Stimulated activated CD4-positive, alpha-beta T cell treated with anti-CD3 and anti-CD28 coated beads, Interleukin-4, amount 100 ng/mL, for 48 hours (primary cell): ENCODE results near the gene ZBTB45.
"Not testable (repeated sequence)": the region's sequence is repeated elsewhere in the genome, so short reads cannot be mapped to it uniquely, and the experiment has no call there.

Experiments
- DNase-seq, 2 donors: peaks; one replicate each; pipeline ENCODE4 v3.0.0-alpha.2; 2020; ENCODE audit warnings: low read depth in 2 of 2

The ZBTB45 gene

DNA sequence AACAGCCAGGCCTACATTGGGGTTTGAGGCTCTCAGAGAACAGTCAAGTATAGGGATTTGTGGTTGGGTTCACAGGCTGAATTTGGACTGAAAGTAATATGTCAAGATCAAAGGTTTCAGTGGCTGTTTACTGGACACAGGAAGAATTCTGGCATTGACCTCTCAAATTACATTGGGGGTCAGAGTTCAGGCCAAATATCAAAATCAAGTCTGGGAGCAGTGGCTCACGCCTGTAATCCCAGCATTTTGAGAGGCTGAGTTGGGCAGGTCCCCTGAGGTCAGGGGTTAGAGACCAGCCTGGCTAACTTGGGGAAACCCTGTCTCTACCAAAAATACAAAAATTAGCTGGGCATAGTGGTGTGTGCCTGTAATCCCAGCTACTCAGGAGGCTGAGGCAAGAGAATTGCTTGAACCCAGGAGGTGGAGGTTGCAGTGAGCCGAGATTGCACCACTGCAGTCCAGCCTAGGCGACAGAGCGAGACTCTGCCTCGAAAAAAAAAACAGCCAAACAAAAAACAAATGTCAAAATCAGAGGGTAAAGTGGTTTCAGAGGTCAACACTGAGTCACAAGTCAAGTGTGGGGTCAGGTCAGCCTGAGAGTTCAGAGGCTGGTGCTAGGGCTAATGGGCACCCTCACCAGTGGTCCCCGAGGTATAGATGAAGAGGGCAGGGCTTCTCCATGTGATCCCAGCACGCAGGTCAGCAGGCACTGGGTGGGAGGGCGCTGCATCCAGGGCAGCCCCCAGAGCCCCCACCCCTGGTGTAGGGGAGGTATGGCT, 9.3 kb downstream of the ZBTB45 start:
- no peak for DNase-seq

GRCh38 chr19:58509731-58510083, 9.9 kb downstream of the ZBTB45 start:
- no peak for DNase-seq

GRCh38 chr19:58507602-58508223, 11.9 kb downstream of the ZBTB45 start:
- not testable (repeated sequence) for DNase-seq

DNA sequence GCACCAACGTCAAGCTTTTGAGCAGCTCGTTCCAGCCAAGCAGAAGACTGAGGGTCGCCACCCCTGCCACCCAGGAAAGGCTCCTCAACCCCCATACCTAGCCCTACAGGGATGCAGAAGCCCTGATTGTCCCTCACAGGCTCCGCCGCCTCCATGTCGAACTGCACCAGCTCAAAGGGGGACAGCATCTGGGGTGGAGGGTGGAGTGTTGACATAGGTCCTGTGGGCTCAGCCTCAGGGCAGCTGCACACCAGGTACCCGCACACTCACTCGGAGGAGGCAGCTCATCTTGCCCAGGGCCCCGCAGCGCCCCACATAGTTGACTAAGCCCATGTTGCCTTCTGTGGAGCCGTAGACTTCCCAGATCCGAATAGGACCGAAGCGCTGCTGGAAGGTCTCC, 19.4 kb downstream of the ZBTB45 start:
- no peak for DNase-seq

- peak; percentile 99 for DNase-seq
These were observed 20.3 kb downstream of the ZBTB45 start for GRCh38 chr19:58499021-58499927.

- no peak for DNase-seq
These were observed 21.1 kb downstream of the ZBTB45 start for GRCh38 chr19:58498316-58499020.

DNA sequence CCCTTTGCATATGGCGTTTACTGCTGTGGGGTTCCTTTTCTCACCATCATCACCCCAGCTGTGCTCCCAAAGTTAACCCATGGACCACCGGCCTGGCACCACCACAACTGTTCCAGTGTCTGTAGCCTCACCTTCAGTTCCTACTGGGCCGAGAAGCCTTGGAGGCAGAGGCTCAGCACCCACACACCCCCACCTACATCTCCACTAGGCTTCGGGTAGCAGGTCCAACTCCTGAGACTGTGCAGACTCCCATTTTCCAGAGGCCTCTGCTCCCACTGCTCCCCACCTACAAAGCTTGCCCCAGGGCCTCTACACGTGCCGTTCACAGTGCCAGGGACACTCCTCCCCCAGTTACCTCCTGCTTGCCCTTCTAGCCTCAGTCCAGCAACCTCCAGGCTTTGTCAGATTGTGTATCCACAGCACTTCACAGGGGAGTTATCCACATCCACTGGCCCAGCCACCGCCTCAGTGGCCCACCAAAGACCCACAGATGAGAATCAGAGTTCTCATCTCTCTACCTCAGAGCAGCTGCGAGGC, 21.9 kb downstream of the ZBTB45 start:
- DNase-seq: no peak

- DNase-seq: no peak
These were observed 27.3 kb downstream of the ZBTB45 start for GRCh38 chr19:58492265-58492664.

- DNase-seq: no peak
These were observed 28.2 kb downstream of the ZBTB45 start for GRCh38 chr19:58491393-58491792.

GRCh38 chr19:58484349-58484748, 35.3 kb downstream of the ZBTB45 start:
- not testable (repeated sequence) for DNase-seq

DNA sequence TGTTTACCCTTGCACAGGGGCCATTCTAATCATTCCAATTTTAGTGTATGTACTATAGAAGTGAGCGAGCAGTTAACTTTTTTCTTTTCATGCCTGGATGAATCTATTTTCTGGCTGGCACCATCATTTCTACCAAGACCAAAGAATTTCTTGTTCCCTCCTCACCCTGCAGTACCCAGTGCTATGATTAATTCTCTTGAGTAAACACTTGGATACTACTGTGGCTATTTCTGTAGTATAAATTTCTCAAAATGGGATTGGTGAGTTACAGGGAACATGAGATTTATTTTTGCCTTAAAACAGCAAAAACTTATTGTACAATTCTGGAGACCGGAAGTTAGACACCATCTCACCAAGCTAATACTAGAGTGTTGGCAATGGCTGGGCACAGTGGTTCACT, 35.8 kb downstream of the ZBTB45 start:
- DNase-seq: no peak

DNA sequence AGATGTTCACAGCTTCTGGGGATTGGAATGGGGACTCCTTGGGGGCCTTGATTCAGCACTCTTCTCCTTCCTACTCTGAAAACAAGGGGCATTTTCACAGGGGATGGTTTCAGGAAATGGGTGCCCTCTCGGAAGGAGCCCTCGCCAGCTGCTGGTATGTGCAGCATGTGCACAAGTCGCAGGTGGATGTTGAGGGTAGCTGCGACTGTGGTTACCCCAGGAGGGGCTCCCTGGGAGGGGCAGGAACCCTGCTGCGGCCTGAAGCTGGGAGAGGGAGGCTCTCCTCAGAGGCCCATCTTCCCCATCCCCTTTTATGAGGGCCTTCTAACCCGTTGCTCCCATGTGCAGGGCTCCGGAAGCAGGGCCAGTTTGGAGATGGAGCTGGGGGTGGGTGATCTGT, 37.2 kb downstream of the ZBTB45 start:
- no peak for DNase-seq

DNA sequence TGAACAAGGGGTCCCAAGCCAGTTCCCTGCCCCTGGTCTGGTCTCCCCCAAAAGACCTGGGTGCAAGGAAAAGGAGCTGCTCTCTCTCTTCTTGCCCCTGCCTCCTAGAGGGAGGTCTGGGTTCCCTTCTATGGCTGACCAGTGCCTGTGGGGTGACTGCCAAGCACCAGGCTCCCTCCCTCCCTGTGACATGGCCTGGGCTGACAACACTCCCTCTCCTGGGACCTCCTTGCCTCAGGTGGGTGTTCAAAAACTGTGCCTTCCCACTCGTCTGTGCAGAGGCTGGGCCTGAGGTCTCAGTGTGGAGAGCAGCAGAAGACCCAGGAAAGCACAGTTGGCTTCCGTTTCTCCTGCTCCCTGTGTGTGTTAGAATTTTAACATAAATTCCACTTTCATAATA, 38.8 kb downstream of the ZBTB45 start:
- DNase-seq: no peak

- no peak for DNase-seq
These were observed 39.2 kb downstream of the ZBTB45 start for GRCh38 chr19:58480481-58480830.

DNA sequence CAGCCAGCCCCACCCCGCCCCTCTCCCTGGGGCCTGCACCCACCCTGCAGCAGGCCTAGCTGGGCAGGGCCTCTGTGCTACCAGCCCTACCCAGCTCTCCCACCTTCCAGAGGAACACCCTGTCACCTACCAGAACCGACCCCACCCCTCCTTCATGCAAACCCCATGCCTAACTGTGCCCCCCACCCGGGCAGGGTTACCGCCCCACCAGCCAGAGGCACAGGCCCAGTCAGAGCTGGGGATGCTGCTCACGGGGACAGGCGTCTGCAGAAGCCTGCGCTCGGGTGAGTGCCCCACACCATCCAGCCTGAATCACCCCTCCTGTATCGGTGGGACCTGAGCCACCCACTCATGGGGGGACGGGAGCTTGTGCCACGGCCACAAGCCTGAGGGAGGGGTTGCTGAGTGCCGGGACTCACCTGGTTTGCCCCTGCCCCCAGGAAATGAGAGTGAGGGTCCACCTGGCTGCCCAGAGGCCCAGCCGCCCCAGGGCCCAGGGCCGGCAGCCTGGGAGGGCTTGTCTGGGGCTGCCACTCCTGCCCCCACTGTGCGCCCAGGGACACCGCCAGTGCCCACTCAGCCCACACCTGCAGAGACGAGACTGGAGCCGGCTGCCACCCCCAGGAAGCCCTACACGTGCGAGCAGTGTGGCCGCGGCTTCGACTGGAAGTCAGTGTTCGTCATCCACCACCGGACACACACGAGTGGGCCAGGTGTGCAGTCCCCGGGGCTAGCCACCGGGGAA, 39.7 kb downstream of the ZBTB45 start:
- DNase-seq: no peak

DNA sequence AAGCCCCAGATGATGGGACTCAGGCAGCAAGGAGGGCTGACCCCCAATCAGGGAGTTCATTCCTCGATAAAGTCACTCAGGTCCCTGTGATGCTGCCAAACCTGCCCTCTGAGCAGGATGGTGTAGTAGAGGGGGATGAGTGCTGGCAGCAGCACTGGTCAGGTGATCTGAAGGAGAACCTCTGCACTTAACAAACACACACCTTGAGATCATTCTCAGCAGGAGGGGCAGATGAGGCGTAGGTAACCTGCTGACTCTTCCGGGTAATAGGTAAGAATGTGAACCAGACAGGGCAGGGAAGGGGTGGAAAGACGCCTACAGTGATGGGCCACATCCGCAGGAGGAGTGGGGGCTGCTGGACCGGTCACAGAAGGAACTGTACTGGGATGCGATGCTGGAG, 40.3 kb downstream of the ZBTB45 start:
- DNase-seq: no peak

GRCh38 chr19:58477871-58478270, 41.7 kb downstream of the ZBTB45 start:
- no peak for DNase-seq

- DNase-seq: no peak
These were observed 42.5 kb downstream of the ZBTB45 start for GRCh38 chr19:58477130-58477529.

- no peak for DNase-seq
These were observed 43.1 kb downstream of the ZBTB45 start for GRCh38 chr19:58476498-58477015.

- DNase-seq: peak; percentile 92 to 94
These were observed 43.7 kb downstream of the ZBTB45 start, which contains the start of gene ZNF446 for GRCh38 chr19:58475714-58476497. TSS of gene ZNF446 (plus strand) at chr19:58476352. CDS start at chr19:58477219, 867 bp downstream.
